Ishikawa (cell line): ENCODE results near the gene KLHL33.

Experiments
- CEBPB ChIP-seq: IDR thresholded peaks from 2 replicates; pipeline ENCODE4 v1.6.1; 2012
- CREB1 ChIP-seq: IDR thresholded peaks from 2 replicates; pipeline ENCODE4 v1.6.1; 2012; ENCODE audit warnings: low read depth
- EGR1 ChIP-seq: IDR thresholded peaks from 2 replicates; pipeline ENCODE4 v1.6.1; 2012
- EP300 ChIP-seq: IDR thresholded peaks from 2 replicates; pipeline ENCODE4 v1.6.1; 2012; ENCODE audit warnings: borderline replicate concordance
- FOXM1 ChIP-seq: IDR thresholded peaks from 2 replicates; pipeline ENCODE4 v1.6.1; 2012; ENCODE audit warnings: low read depth, borderline replicate concordance
- NFIC ChIP-seq: IDR thresholded peaks from 2 replicates; pipeline ENCODE4 v1.6.1; 2012
- RAD21 ChIP-seq: IDR thresholded peaks from 2 replicates; pipeline ENCODE4 v1.6.1; 2012; ENCODE audit warnings: low read depth
- TAF1 ChIP-seq: IDR thresholded peaks from 2 replicates; pipeline ENCODE4 v1.6.1; 2012; ENCODE audit warnings: low read depth, mild to moderate bottlenecking
- TCF12 ChIP-seq: IDR thresholded peaks from 2 replicates; pipeline ENCODE4 v1.6.1; 2012; ENCODE audit warnings: low read depth
- TEAD4 ChIP-seq: IDR thresholded peaks from 2 replicates; pipeline ENCODE4 v1.6.1; 2012
- YY1 ChIP-seq: IDR thresholded peaks from 2 replicates; pipeline ENCODE4 v1.6.1; 2012; ENCODE audit warnings: low read depth
- ZBTB7A ChIP-seq: IDR thresholded peaks from 2 replicates; pipeline ENCODE4 v1.6.1; 2012; ENCODE audit warnings: low read depth
- TF ChIP-seq, protein P1 (sequence below): IDR thresholded peaks from 2 replicates; pipeline ENCODE4 v1.6.1; 2012
- TF ChIP-seq, protein P2 (sequence below): IDR thresholded peaks from 2 replicates; pipeline ENCODE4 v1.6.1; 2012
- TF ChIP-seq, protein P3 (sequence below): IDR thresholded peaks from 2 replicates; pipeline ENCODE4 v1.6.1; 2012; ENCODE audit warnings: low read depth, mild to moderate bottlenecking

The KLHL33 gene

DNA sequence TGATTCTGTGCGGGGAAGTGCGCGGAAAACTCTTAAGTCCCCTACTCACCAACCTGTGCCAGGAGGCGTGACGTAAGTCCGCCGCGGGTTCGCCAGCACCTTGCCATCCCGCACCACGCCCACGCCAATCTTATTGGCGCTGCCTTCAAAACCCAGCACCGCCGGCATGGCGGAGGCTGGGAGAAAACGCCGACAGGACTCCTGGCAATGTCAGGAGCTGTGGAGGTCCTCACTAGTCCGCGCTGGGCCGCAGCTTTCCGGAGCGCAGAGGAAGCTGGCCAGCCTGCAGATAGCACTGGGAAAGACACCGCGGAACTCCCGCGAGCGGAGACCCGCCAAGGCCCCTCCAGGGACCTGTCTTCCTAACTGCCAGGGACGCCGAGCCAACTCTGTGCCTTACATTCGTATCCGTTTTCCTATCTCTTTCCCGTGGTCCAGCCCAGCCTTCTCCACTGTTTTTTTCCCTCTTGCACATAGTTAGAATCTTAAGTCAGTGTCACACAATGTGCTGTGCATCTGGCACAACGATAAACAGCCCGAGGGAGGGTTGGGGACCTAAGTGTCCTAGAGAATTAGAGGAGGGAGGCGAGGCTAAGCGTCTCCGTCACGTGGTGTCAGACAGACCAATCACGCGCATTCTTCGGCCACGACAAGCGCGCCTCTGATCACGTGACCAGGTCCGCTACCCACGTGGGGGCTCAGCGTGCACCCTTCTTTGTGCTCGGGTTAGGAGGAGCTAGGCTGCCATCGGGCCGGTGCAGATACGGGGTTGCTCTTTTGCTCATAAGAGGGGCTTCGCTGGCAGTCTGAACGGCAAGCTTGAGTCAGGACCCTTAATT is 18.8 kb upstream of the KLHL33 start, which contains the start of the genes APEX1 and OSGEP:
TSS of gene APEX1 (plus strand) at position 711 of the 839 bp plus-strand sequence. CDS start 420 bp downstream, outside the sequence.
TSS of gene OSGEP (minus strand) at position 297 of the 839 bp plus-strand sequence. CDS start at position 168, 129 bp downstream.
- TF ChIP-seq FOXM1 (peak; percentile 11; the same call in 1 of the 2 replicates), CREB1 (peak; percentile 40; the same call in 1 of the 2 replicates), TCF12 (peak; percentile 49), NFIC (peak; percentile 52), EP300 (no peak), RAD21 (no peak), CEBPB (no peak; the same call in 1 of the 2 replicates), ZBTB7A (peak; percentile 24; the same call in 1 of the 2 replicates), EGR1 (peak; percentile 85), YY1 (peak; percentile 50; the same call in 1 of the 2 replicates), TAF1 (peak; percentile 70; the same call in 1 of the 2 replicates)
- TF ChIP-seq, protein P1, sequence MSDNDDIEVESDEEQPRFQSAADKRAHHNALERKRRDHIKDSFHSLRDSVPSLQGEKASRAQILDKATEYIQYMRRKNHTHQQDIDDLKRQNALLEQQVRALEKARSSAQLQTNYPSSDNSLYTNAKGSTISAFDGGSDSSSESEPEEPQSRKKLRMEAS, result peak; percentile 97
- TF ChIP-seq, protein P2, sequence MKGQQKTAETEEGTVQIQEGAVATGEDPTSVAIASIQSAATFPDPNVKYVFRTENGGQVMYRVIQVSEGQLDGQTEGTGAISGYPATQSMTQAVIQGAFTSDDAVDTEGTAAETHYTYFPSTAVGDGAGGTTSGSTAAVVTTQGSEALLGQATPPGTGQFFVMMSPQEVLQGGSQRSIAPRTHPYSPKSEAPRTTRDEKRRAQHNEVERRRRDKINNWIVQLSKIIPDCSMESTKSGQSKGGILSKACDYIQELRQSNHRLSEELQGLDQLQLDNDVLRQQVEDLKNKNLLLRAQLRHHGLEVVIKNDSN, result peak; percentile 100

DNA sequence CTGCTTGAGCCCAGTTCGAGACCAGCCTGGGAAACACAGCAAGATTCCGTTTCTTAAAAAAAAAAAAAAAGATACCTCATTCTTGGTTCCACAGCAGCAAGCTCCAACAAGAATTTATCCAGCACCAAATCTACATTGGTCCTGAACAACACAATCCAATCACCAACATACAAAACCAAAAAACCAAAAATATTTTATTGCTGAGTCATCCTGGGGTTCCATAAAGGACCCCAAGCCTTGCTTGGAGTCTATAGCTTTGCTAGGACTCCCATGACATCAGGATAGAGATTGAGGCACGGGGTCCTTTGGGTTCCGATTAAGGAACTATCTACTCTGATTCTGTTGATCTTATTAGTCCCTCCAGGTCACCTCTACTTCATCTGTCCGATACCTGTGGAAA is 10.9 kb upstream of the KLHL33 start:
- TF ChIP-seq NFIC (no peak), ZBTB7A (no peak), CREB1 (no peak), TCF12 (no peak), FOXM1 (no peak), TAF1 (no peak), RAD21 (no peak), TEAD4 (no peak), YY1 (no peak), EP300 (no peak), CEBPB (no peak), EGR1 (no peak)
- TF ChIP-seq, protein P1, result no peak
- TF ChIP-seq, protein P2, result no peak
- TF ChIP-seq, protein P3, sequence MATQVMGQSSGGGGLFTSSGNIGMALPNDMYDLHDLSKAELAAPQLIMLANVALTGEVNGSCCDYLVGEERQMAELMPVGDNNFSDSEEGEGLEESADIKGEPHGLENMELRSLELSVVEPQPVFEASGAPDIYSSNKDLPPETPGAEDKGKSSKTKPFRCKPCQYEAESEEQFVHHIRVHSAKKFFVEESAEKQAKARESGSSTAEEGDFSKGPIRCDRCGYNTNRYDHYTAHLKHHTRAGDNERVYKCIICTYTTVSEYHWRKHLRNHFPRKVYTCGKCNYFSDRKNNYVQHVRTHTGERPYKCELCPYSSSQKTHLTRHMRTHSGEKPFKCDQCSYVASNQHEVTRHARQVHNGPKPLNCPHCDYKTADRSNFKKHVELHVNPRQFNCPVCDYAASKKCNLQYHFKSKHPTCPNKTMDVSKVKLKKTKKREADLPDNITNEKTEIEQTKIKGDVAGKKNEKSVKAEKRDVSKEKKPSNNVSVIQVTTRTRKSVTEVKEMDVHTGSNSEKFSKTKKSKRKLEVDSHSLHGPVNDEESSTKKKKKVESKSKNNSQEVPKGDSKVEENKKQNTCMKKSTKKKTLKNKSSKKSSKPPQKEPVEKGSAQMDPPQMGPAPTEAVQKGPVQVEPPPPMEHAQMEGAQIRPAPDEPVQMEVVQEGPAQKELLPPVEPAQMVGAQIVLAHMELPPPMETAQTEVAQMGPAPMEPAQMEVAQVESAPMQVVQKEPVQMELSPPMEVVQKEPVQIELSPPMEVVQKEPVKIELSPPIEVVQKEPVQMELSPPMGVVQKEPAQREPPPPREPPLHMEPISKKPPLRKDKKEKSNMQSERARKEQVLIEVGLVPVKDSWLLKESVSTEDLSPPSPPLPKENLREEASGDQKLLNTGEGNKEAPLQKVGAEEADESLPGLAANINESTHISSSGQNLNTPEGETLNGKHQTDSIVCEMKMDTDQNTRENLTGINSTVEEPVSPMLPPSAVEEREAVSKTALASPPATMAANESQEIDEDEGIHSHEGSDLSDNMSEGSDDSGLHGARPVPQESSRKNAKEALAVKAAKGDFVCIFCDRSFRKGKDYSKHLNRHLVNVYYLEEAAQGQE, result no peak

DNA sequence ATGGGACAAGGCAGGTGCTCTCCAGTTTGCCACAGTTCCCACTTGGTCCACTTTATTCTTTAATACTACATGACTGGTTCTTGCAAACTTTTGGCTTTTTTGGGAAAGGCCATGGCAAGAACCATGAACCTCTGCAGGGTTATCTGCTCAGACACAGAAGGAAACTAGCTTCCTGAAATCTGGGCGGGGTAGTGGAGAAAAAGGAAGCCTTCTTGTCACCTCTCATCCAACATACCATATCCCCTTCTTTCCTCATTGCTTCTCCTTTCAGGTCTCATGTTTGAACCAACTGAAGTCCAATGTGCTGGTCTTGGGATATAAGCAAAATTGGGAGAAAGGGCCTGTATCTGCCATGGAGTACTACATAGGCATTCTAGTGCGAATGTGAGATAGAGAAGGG is 5.5 kb upstream of the KLHL33 start:
- TF ChIP-seq RAD21 (no peak), CEBPB (no peak), TAF1 (no peak), EP300 (no peak)
- TF ChIP-seq, protein P3, result no peak
- TF ChIP-seq, protein P1, result no peak

DNA sequence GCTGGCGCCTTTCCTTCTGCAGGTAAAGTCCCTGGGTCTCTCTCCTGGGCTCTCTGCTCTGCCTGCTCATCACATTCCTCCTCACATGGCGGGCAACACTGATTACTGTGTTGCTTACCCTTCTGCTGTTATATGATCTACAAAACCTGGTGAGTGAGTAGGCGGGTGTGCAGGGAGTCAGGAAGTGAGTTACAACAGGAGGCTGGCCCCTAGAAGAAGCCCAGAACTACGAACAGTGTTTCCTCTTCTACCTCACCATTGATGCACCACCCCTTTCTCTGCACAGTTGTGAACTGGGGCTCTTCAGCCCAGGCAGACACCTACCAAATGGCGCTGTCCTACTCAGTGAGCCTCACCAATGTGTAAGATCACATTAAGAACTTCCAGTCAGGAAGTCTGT is 4.9 kb upstream of the KLHL33 start:
- TF ChIP-seq ZBTB7A (no peak), EGR1 (peak; percentile 7; the same call in 1 of the 2 replicates)

DNA sequence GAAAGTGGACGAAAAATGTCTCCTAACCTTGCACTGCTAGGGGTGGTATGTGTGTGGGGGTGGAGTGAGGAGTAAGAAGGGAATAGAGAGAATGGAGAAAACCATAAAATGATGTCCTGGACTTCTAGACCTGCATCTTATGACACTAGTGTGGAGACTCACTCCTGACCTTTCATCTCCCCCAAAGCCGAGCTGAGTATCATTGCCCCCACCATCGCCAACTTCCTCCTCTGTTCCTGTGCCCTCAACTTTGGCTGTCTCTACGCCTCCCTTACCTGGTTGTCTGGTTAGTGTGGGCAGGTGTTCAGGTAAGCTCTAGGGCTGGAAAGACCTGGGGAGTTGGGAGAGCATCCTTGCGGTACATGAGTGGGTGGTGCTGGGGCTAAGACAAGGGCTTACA is 4.5 kb upstream of the KLHL33 start:
- TF ChIP-seq TEAD4 (no peak), YY1 (no peak), RAD21 (no peak)

DNA sequence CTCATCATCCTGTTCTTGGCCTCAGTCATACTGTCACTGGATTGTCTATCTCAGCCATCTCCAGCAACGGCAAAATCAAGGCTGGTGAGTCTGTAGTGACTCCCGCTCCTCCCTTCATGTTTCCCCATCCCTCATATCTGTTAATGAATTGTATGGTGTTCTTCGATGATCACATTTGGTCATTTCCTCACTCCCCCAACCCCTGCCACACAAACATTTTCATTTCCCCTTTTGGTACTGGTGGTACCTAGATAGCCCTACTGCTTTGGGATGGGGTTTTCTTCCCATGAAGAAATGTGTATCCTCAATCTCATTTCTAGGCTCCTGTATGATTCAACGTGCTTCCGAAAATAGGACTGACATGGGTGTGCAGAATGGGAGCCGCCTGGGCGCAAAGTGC is 2.7 kb upstream of the KLHL33 start:
- TF ChIP-seq CEBPB, result no peak
- TF ChIP-seq, protein P2, result no peak
- TF ChIP-seq NFIC, result no peak
- TF ChIP-seq FOXM1, result no peak
- TF ChIP-seq EGR1, result no peak
- TF ChIP-seq RAD21, result no peak
- TF ChIP-seq, protein P1, result no peak
- TF ChIP-seq YY1, result no peak
- no peak for TF ChIP-seq CREB1
- TF ChIP-seq, protein P3, result no peak
- TF ChIP-seq ZBTB7A, result no peak
- TF ChIP-seq TCF12, result no peak
- no peak for TF ChIP-seq EP300
- TF ChIP-seq TEAD4, result no peak
